HEK293T (cell line): ENCODE results near the gene PLXND1.

ENCODE experiments used
- FOXA1 ChIP-seq: fragments of 450-650 bp; IDR thresholded peaks from 2 replicates; pipeline ENCODE4 v1.6.1; 2016; ENCODE audit warnings: mild to moderate bottlenecking
- FOXK2 ChIP-seq: fragments of 450-650 bp; IDR thresholded peaks from 2 replicates; pipeline ENCODE4 v1.6.1; 2016; ENCODE audit warnings: mild to moderate bottlenecking

DNA sequence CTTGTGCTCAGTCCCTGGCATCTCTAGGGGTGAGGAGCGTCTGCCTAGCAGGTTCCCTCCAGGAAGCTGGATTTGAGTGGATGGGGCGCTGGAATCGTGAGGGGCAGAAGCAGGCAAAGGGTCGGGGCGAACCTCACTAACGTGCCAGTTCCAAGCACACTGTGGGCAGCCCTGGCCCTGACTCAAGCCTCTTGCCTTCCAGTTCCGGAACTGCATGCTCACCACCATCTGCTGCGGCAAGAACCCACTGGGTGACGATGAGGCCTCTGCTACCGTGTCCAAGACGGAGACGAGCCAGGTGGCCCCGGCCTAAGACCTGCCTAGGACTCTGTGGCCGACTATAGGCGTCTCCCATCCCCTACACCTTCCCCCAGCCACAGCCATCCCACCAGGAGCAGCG, 73.1 kb downstream of the PLXND1 start:
- TF ChIP-seq FOXA1 (no peak), FOXK2 (no peak)
